ENCODE measurements around the gene CCDC15. TPM values are rescaled to one million over a fixed set of nuclear protein-coding genes. Genes with fewer than 3 reads are reported as not detected.

Gene CCDC15
- total and polyA plus RNA-seq, 2 of the 4 experiments (the other 2 are of a cell fraction), result 1.1 to 2.0 TPM

DNA sequence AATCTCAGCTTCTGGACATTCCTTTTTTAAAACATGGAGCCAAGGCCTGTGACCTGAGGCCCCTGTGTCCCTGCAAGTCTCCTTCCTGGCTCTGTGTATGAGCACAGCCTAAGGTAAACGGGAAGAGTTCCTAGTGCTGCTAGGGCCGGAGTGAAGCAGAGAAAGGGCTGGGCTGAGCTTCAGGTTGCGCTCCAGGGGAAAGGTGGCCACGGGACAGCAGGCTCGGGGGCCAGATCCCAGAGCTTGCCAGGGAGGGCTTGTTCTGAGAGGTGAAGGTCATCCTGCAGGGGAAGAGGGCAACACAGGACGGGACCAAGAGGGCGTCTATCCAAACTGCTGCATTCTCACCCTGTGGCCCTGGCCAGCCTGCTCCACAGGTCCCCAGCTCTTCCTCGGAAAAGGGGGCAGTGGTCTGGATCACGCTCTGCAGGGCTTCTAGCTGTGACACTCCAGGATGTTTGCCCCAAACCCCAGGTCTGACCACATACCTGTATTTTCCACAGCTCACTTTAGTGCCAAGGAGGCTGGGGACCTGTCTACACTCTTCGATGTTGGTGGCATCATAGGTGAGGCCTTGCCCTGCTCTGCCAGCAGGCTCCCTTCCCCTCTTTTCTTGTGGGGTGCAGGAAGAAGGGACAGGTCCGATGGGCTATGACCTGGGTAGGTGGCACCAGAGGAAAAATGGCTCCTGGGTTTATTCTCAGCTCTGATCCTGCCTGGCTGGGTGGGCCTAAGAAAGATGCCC is 129.5 kb downstream of the CCDC15 start:
- Histone ChIP-seq H2BK15ac (ENCODE audit: low read depth, low read length) (peak overlapping the region; percentile 81; the same call in 2 of the 3 replicates), H2BK120ac (ENCODE audit: low read depth, low read length) (peak overlapping the region; percentile 75), H3K4me1 (ENCODE audit: control insufficient read depth, insufficient read depth, low read length) (peaks cover 11% of the 10 kb centered on the region), H3K27me3 (ENCODE audit: control insufficient read depth, insufficient read depth, low read length) (no peaks in the 10 kb centered on the region), H2AFZ (replicated peaks; ENCODE audit: low read length, poor library complexity) (peak overlapping the region; percentile 88), H3K4me3 (ENCODE audit: insufficient read depth, low read depth, low read length) (no peak overlapping the region), H4K8ac (ENCODE audit: low read depth in 2 of 2, low read length in 2 of 2) (peak overlapping the region; percentile 40 to 70), H3K4me2 (ENCODE audit: low read depth, low read length) (peak overlapping the region; percentile 18; the same call in 1 of the 2 replicates), H2AK9ac (replicated peaks; ENCODE audit: low read depth, low read length, poor library complexity) (peak overlapping the region; percentile 40), H2BK5ac (ENCODE audit: low read depth, low read length, poor library complexity, severe bottlenecking) (peak overlapping the region; percentile 56), H3K4ac (ENCODE audit: low read depth, low read length) (peak overlapping the region; percentile 75), H4K5ac (ENCODE audit: low read depth, low read length) (peak overlapping the region; percentile 35), H3K14ac (replicated peaks; ENCODE audit: low read depth, low read length) (peak overlapping the region; percentile 69), H3K79me1 (ENCODE audit: low read depth in 1 of 2, low read length in 2 of 2) (no peaks in the 10 kb centered on the region), H3K9ac (ENCODE audit: low read depth, low read length) (no peak overlapping the region), H4K20me1 (ENCODE audit: insufficient read depth, low read length) (no peaks in the 10 kb centered on the region), H4K91ac (ENCODE audit: insufficient read depth, low read depth, low read length) (peak overlapping the region; percentile 76), H2BK20ac (ENCODE audit: low read depth, low read length) (peak overlapping the region; percentile 61), H3K27ac (ENCODE audit: insufficient read depth, low read length) (peak overlapping the region; percentile 18), H3K9me1 (ENCODE audit: insufficient read depth, low read length) (peaks cover 19% of the 10 kb centered on the region), H3K23ac (ENCODE audit: low read depth, low read length) (peak overlapping the region; percentile 5; the same call in 1 of the 2 replicates), H3K9me3 (ENCODE audit: control insufficient read depth, insufficient read depth, low read length) (no peaks in the 10 kb centered on the region), H3K56ac (ENCODE audit: extremely low read depth, insufficient read depth, low read length) (no peak overlapping the region), H3K18ac (ENCODE audit: low read depth, low read length) (peak overlapping the region; percentile 52), H2AK5ac (ENCODE audit: low read depth, low read length) (peak overlapping the region; percentile 45; the same call in 1 of the 2 replicates), H3K36me3 (ENCODE audit: control insufficient read depth, insufficient read depth, low read length) (no peaks in the 10 kb centered on the region)
- WGBS, 2 experiments (ENCODE audit: extremely low coverage in 2 of 2, insufficient read length in 1 of 2), result 90% methylated on average over 2 of the region's 11 CpGs; no CpG with 5 or more reads in 1 of the 2 experiments
- TF ChIP-seq, protein P1, sequence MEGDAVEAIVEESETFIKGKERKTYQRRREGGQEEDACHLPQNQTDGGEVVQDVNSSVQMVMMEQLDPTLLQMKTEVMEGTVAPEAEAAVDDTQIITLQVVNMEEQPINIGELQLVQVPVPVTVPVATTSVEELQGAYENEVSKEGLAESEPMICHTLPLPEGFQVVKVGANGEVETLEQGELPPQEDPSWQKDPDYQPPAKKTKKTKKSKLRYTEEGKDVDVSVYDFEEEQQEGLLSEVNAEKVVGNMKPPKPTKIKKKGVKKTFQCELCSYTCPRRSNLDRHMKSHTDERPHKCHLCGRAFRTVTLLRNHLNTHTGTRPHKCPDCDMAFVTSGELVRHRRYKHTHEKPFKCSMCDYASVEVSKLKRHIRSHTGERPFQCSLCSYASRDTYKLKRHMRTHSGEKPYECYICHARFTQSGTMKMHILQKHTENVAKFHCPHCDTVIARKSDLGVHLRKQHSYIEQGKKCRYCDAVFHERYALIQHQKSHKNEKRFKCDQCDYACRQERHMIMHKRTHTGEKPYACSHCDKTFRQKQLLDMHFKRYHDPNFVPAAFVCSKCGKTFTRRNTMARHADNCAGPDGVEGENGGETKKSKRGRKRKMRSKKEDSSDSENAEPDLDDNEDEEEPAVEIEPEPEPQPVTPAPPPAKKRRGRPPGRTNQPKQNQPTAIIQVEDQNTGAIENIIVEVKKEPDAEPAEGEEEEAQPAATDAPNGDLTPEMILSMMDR (conservative IDR thresholded peaks at IDR 0.05; ENCODE audit: low read depth, low read length), result no peak
- TF ChIP-seq RCOR1 (IDR thresholded peaks at IDR 0.05; ENCODE audit: insufficient replicate concordance, low read length) (peak; percentile 3), NFE2L2 (IDR thresholded peaks at IDR 0.05; ENCODE audit: low read depth, low read length) (no peak), RFX5 (IDR thresholded peaks at IDR 0.05; ENCODE audit: low read depth, low read length) (no peak), SMC3 (IDR thresholded peaks at IDR 0.05; ENCODE audit: low read depth, low read length) (no peak)
- TF ChIP-seq, protein P2, sequence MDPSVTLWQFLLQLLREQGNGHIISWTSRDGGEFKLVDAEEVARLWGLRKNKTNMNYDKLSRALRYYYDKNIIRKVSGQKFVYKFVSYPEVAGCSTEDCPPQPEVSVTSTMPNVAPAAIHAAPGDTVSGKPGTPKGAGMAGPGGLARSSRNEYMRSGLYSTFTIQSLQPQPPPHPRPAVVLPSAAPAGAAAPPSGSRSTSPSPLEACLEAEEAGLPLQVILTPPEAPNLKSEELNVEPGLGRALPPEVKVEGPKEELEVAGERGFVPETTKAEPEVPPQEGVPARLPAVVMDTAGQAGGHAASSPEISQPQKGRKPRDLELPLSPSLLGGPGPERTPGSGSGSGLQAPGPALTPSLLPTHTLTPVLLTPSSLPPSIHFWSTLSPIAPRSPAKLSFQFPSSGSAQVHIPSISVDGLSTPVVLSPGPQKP (IDR thresholded peaks at IDR 0.05; ENCODE audit: borderline replicate concordance, low read depth, low read length), result no peak
- ChIA-PET POLR2A (ENCODE audit: unreplicated experiment) (no interaction called here), CTCF (no interaction called here)
- dilution Hi-C loops (cut with HindIII; ENCODE audit: low sequenced_read_pairs, unreplicated experiment), result no loop called here
- no peak for ATAC-seq (ENCODE audit: low read depth)
- in situ Hi-C loops (cut with MboI; ENCODE audit: low sequenced_read_pairs), result no loop called here
- no TSS peak for BruUV-seq (replicated peaks)
- no peak for DNase-seq
- intact Hi-C loops (cut with micrococcal nuclease), result no loop called here

Measured in IMR-90 (cell line).